A549 (cell line): Measurements from ENCODE around the gene PITPNC1. TPM values are rescaled to one million over a fixed set of nuclear protein-coding genes. Genes with fewer than 3 reads are reported as not detected.

Experiments used
- ATAC-seq, 2 experiments: fragments of 200-7000 bp in 1 of 2; fragments of >200 bp in 1 of 2; cut with Nextera tagmentation in 1 of 2; cut with Tn5 transposase in 1 of 2; 3 replicates each; pipeline versions ENCODE4 v1.8.0 to v1.9.1; 2018 to 2020; ENCODE audit warnings: mild to moderate bottlenecking in 1 of 2, moderate library complexity in 1 of 2
- CTCF ChIA-PET: fragments of 300-600 bp; sonication (Branson Sonifier 250); formaldehyde crosslinking; extraction: SDS; loops from one replicate; lab custom pipeline; 2021; ENCODE audit warnings: antibody characterized with exemption, inconsistent platforms; lab: Yijun Ruan, JAX
- POLR2A ChIA-PET: fragments of 350-600 bp; formaldehyde crosslinking; extraction: SDS; loops from one replicate; lab custom pipeline; 2021; ENCODE audit warnings: antibody characterized with exemption, inconsistent platforms; lab: Yijun Ruan, JAX
- DNase-seq, 2 experiments: peaks; one replicate each; pipeline versions ENCODE4 v3.0.0 to v3.0.0-alpha.2; 2011 to 2016; ENCODE audit warnings: low read depth in 1 of 2, low spot score in 1 of 2
- FAIRE-seq: peaks from 2 replicates; lab custom pipeline; 2011; peaks lifted over from hg19 to GRCh38; lab: Jason Lieb, UNC
- H3K27ac ChIP-seq, 2 experiments: fragments of >200 bp; sonication (Bioruptor Twin); formaldehyde crosslinking; 3 replicates each; pipeline ENCODE4 v1.5.1; 2016 to 2017
- H3K4me1 ChIP-seq: fragments of >200 bp; sonication (Bioruptor Twin); formaldehyde crosslinking; 3 replicates; pipeline ENCODE4 v1.6.1; 2016
- H3K4me2 ChIP-seq: fragments of >200 bp; sonication (Bioruptor Twin); formaldehyde crosslinking; 3 replicates; pipeline ENCODE4 v1.6.1; 2016
- H3K4me3 ChIP-seq: fragments of >200 bp; sonication (Bioruptor Twin); formaldehyde crosslinking; 3 replicates; pipeline ENCODE4 v1.5.1; 2016
- H3K9me3 ChIP-seq: fragments of >200 bp; sonication (Bioruptor Twin); formaldehyde crosslinking; 3 replicates; pipeline ENCODE4 v1.6.1; 2016
- ATOH8 ChIP-seq: fragments of 250-450 bp; sonication (Bioruptor Pico); IDR thresholded peaks from 2 replicates; pipeline ENCODE4 v1.5.0; 2020; ENCODE audit warnings: low read depth, mild to moderate bottlenecking, moderate library complexity
- CEBPB ChIP-seq, 2 experiments: fragments of >200 bp in 1 of 2; sonication (Bioruptor Twin) in 1 of 2; formaldehyde crosslinking in 1 of 2; IDR thresholded peaks; 2 replicates each; pipeline ENCODE4 v1.6.1; 2012 to 2016
- CHD2 ChIP-seq: fragments of 150-350 bp; IDR thresholded peaks from 2 replicates; pipeline ENCODE4 v1.6.1; 2014; ENCODE audit warnings: low read length; ENCODE audit not compliant: partially characterized antibody
- CTCF ChIP-seq: fragments of >200 bp; sonication (Bioruptor Twin); formaldehyde crosslinking; IDR thresholded peaks from 3 replicates; pipeline ENCODE4 v1.5.1; 2016
- E2F6 ChIP-seq: IDR thresholded peaks from 2 replicates; pipeline ENCODE4 v1.6.1; 2012; ENCODE audit warnings: low read depth, borderline replicate concordance
- EHF ChIP-seq: fragments of 250-450 bp; sonication (Bioruptor Pico); IDR thresholded peaks from 2 replicates; pipeline ENCODE4 v1.5.0; 2020; ENCODE audit warnings: mild to moderate bottlenecking
- ELK1 ChIP-seq: fragments of 150-350 bp; IDR thresholded peaks from 2 replicates; pipeline ENCODE4 v1.6.1; 2014; ENCODE audit warnings: low read depth, mild to moderate bottlenecking, low read length
- EP300 ChIP-seq, 2 experiments: fragments of >200 bp; sonication (Bioruptor Twin); formaldehyde crosslinking; IDR thresholded peaks; 2 replicates in 1 of 2; 3 replicates in 1 of 2; pipeline ENCODE4 v1.6.1; 2016 to 2017
- FOSB ChIP-seq: fragments of 250-450 bp; sonication (Bioruptor Pico); IDR thresholded peaks from 2 replicates; pipeline ENCODE4 v1.5.0; 2020; ENCODE audit warnings: mild to moderate bottlenecking, moderate library complexity
- FOSL2 ChIP-seq, 2 experiments: fragments of 450-650 bp in 1 of 2; fragments of >200 bp in 1 of 2; sonication (Bioruptor Twin) in 1 of 2; formaldehyde crosslinking; IDR thresholded peaks; 2 replicates each; pipeline versions ENCODE4 v1.5.0 to v1.6.1; 2016 to 2020; ENCODE audit warnings: mild to moderate bottlenecking in 1 of 2, moderate library complexity in 1 of 2
- FOXS1 ChIP-seq: fragments of 250-450 bp; sonication (Bioruptor Pico); IDR thresholded peaks from 2 replicates; pipeline ENCODE4 v1.5.0; 2020; ENCODE audit warnings: mild to moderate bottlenecking, moderate library complexity
- JUNB ChIP-seq: fragments of >200 bp; sonication (Bioruptor Twin); formaldehyde crosslinking; IDR thresholded peaks from 2 replicates; pipeline ENCODE4 v1.6.1; 2016
- MAFK ChIP-seq: fragments of 450-650 bp; IDR thresholded peaks from 2 replicates; pipeline ENCODE4 v1.6.1; 2014; ENCODE audit not compliant: partially characterized antibody
- MAZ ChIP-seq: fragments of 150-350 bp; IDR thresholded peaks from 2 replicates; pipeline ENCODE4 v1.6.1; 2014; ENCODE audit warnings: antibody characterized with exemption, low read depth, low read length, borderline replicate concordance
- MYC ChIP-seq: IDR thresholded peaks from 2 replicates; pipeline ENCODE4 v1.6.1; 2012; ENCODE audit warnings: mild to moderate bottlenecking, inconsistent platforms, low read length, improper control_type of control experiment, borderline replicate concordance
- NFE2L2 ChIP-seq: fragments of 150-350 bp; conservative IDR thresholded peaks from 2 replicates; pipeline ENCODE4 v1.6.1; 2014; ENCODE audit warnings: low read length
- PHF8 ChIP-seq: fragments of 200-600 bp; sonication (generic); IDR thresholded peaks from 2 replicates; pipeline ENCODE4 v1.6.1; 2016; ENCODE audit warnings: low read depth, mild to moderate bottlenecking, antibody characterized with exemption, moderate library complexity, borderline replicate concordance
- POLR2AphosphoS2 ChIP-seq: conservative IDR thresholded peaks from 2 replicates; pipeline ENCODE4 v1.6.1; 2012; ENCODE audit warnings: low read length, improper control_type of control experiment, inconsistent platforms
- RAD21 ChIP-seq, 2 experiments: fragments of >200 bp in 1 of 2; sonication (Bioruptor Twin) in 1 of 2; formaldehyde crosslinking in 1 of 2; IDR thresholded peaks in 1 of 2; conservative IDR thresholded peaks in 1 of 2; 2 replicates in 1 of 2; 3 replicates in 1 of 2; pipeline ENCODE4 v1.6.1; 2012 to 2018; ENCODE audit warnings: inconsistent platforms in 1 of 2
- RCOR1 ChIP-seq: fragments of 150-350 bp; IDR thresholded peaks from 2 replicates; pipeline ENCODE4 v1.6.1; 2014; ENCODE audit warnings: antibody characterized with exemption, low read length, low read depth
- RFX5 ChIP-seq: fragments of 450-650 bp; IDR thresholded peaks from 2 replicates; pipeline ENCODE4 v1.7.1; 2014; ENCODE audit warnings: antibody characterized with exemption, mild to moderate bottlenecking, moderate library complexity
- SMC3 ChIP-seq: fragments of >200 bp; sonication (Bioruptor Twin); formaldehyde crosslinking; IDR thresholded peaks from 3 replicates; pipeline ENCODE4 v1.6.1; 2018; ENCODE audit warnings: inconsistent platforms
- TFCP2L1 ChIP-seq: fragments of 250-450 bp; sonication (Bioruptor Pico); IDR thresholded peaks from 2 replicates; pipeline ENCODE4 v1.5.0; 2021; ENCODE audit warnings: mild to moderate bottlenecking
- TP53 ChIP-seq: fragments of 250-450 bp; sonication (Bioruptor Pico); IDR thresholded peaks from 2 replicates; pipeline ENCODE4 v1.5.0; 2021; ENCODE audit warnings: mild to moderate bottlenecking, moderate library complexity
- ZC3H11A ChIP-seq: fragments of 450-650 bp; IDR thresholded peaks from 2 replicates; pipeline ENCODE4 v1.6.1; 2014; ENCODE audit warnings: antibody characterized with exemption, mild to moderate bottlenecking
- ZFP36 ChIP-seq: fragments of 450-650 bp; IDR thresholded peaks from 2 replicates; pipeline ENCODE4 v1.6.1; 2014; ENCODE audit warnings: borderline replicate concordance; ENCODE audit not compliant: partially characterized antibody
- ZNF302 ChIP-seq: fragments of 250-450 bp; sonication (Bioruptor Pico); IDR thresholded peaks from 2 replicates; pipeline ENCODE4 v1.9.0; 2021; ENCODE audit warnings: inconsistent platforms, mild to moderate bottlenecking, moderate library complexity
- ZSCAN20 ChIP-seq: fragments of 250-450 bp; sonication (Bioruptor Pico); IDR thresholded peaks from 2 replicates; pipeline ENCODE4 v1.8.0; 2022; ENCODE audit warnings: mild to moderate bottlenecking, moderate library complexity
- WGBS: methylation state at CpG from one replicate; pipeline ENCODE4 v1.1.6; 2017; ENCODE audit errors: missing lambda C conversion rate; 5-methylcytosine and 5-hydroxymethylcytosine counted together
- polyA plus RNA-seq, 4 experiments: library from polyadenylated mRNA; depleted of rRNA in 3 of 4; stranded (reverse); fragments of >200 nt; fragmentation: RNase III in 1 of 4; extraction: RNeasy Plus Mini Kit Qiagen cat#74134 plus additional on column Dnase treatment in 1 of 4; gene quantifications; 2 replicates in 3 of 4; 3 replicates in 1 of 4; pipeline ENCODE4 v1.2.3, GENCODE V29; 2011 to 2017

Gene PITPNC1
- polyA plus RNA-seq, 2 of the 4 experiments (the other 2 are of a cell fraction) = 3.7 to 11.2 TPM

- FAIRE-seq (no peak), DNase-seq (no peak), ATAC-seq (no peak; a peak in 1 of 6 replicates)
- 61% methylated on average over 12 of the region's 12 CpGs for WGBS
- no peak for TF ChIP-seq MYC
- TF ChIP-seq RFX5 = no peak
- TF ChIP-seq CHD2 = no peak
- TF ChIP-seq CEBPB (IDR thresholded peaks at IDR 0.05) = no peak
- no peak for TF ChIP-seq NFE2L2
- TF ChIP-seq RCOR1 = no peak
- no peak for TF ChIP-seq E2F6
- TF ChIP-seq FOSB (CRISPR knock-in tag) = no peak
- TF ChIP-seq ELK1 = no peak
- TF ChIP-seq ZSCAN20 (CRISPR knock-in tag) = no peak
- TF ChIP-seq TFCP2L1 (CRISPR knock-in tag) = no peak
- TF ChIP-seq TP53 (CRISPR knock-in tag) = no peak
- TF ChIP-seq FOSL2 (IDR thresholded peaks at IDR 0.05) = no peak
- TF ChIP-seq FOSL2 (CRISPR knock-in tag; IDR thresholded peaks at IDR 0.05) = no peak
- no peak for TF ChIP-seq FOXS1
- no peak for TF ChIP-seq EP300 (IDR thresholded peaks at IDR 0.05)
- no peak for TF ChIP-seq ZNF302 (CRISPR knock-in tag)
- no peak for TF ChIP-seq ZC3H11A
- no peak for TF ChIP-seq JUNB
- no peak for TF ChIP-seq POLR2AphosphoS2
- POLR2A ChIA-PET = no interaction called here
- H3K4me1 ChIP-seq = no peaks in the 10 kb centered on the region
- no peak overlapping the region for H3K4me2 ChIP-seq
- CTCF ChIA-PET = interaction anchor here (0.6 to 9.3 kb wide), 26 partner anchors 11 to 223 kb away, joined by 3 to 323 read pairs (median 9); partner anchors contain the start of genes PITPNC1 and PSMD12
- H3K9me3 ChIP-seq = peaks cover 7% of the 10 kb centered on the region
- no peak overlapping the region for H3K27ac ChIP-seq
- no peak overlapping the region for H3K4me3 ChIP-seq
Observed at GRCh38 chr17:67474081-67474661, 97.1 kb downstream of the PITPNC1 start.

- peak; percentile 93 to 96 for ATAC-seq
- TF ChIP-seq SMC3 (peak; percentile 97), ZSCAN20 (CRISPR knock-in tag) (no peak), MAFK (peak; percentile 7), EHF (CRISPR knock-in tag) (no peak), CTCF (peak; percentile 92), PHF8 (no peak), RAD21 (conservative IDR thresholded peaks at IDR 0.05 in 1 of 2, IDR thresholded peaks at IDR 0.05 in 1 of 2) (peak; percentile 93 to 95), ZFP36 (no peak), MAZ (no peak), ATOH8 (CRISPR knock-in tag) (no peak)
- TF ChIP-seq, all 56 proteins: peak for 4
- no peaks in the 10 kb centered on the region for H3K4me1 ChIP-seq
- DNase-seq (peak; percentile 82 to 85), FAIRE-seq (peak; percentile 61)
- ChIA-PET CTCF (interaction anchor here (0.6 to 9.3 kb wide), 66 partner anchors 9 to 644 kb away, joined by 3 to 323 read pairs (median 5); partner anchors contain the start of genes PITPNC1 and PSMD12), POLR2A (interaction anchor here (0.5 to 1.4 kb wide), 3 partner anchors 96 to 407 kb away, joined by 3 to 7 read pairs (median 5); partner anchors contain the start of gene PITPNC1)
- H3K9me3 ChIP-seq = peaks cover 7% of the 10 kb centered on the region
- WGBS = 49% methylated on average over 23 of the region's 23 CpGs
- H3K4me3 ChIP-seq = no peak overlapping the region
- H3K27ac ChIP-seq = no peak overlapping the region
- no peak overlapping the region for H3K4me2 ChIP-seq
Observed at GRCh38 chr17:67475161-67475937, 98.3 kb downstream of the PITPNC1 start.
